Gastroesophageal sphincter (tissue), 3 donors: Measurements from ENCODE around the gene PCIF1.

Source experiments
- EP300 ChIP-seq: sonication (generic); formaldehyde crosslinking; IDR thresholded peaks from one replicate; pipeline ENCODE4 v1.6.1; 2017; ENCODE audit warnings: antibody characterized with exemption, mild to moderate bottlenecking
- POLR2A ChIP-seq, 2 donors: fragments of 450-650 bp; IDR thresholded peaks; one replicate each; pipeline ENCODE4 v1.6.1; 2017; ENCODE audit warnings: antibody characterized with exemption in 2 of 2, mild to moderate bottlenecking in 2 of 2, moderate library complexity in 1 of 2
- POLR2AphosphoS5 ChIP-seq: sonication (generic); formaldehyde crosslinking; IDR thresholded peaks from one replicate; pipeline ENCODE4 v1.6.1; 2017; ENCODE audit warnings: antibody characterized with exemption
- TF ChIP-seq, protein P1 (sequence below), 4 experiments: fragments of 200-600 bp in 2 of 4; fragments of 450-650 bp in 2 of 4; sonication (generic) in 1 of 4; IDR thresholded peaks; one replicate each; pipeline ENCODE4 v1.5.1; 2017 to 2019; ENCODE audit warnings: antibody characterized with exemption in 4 of 4, mild to moderate bottlenecking in 2 of 4, moderate library complexity in 2 of 4

GRCh38 chr20:45968081-45968671 lies 33.7 kb downstream of the PCIF1 start:
- TF ChIP-seq, protein P1, sequence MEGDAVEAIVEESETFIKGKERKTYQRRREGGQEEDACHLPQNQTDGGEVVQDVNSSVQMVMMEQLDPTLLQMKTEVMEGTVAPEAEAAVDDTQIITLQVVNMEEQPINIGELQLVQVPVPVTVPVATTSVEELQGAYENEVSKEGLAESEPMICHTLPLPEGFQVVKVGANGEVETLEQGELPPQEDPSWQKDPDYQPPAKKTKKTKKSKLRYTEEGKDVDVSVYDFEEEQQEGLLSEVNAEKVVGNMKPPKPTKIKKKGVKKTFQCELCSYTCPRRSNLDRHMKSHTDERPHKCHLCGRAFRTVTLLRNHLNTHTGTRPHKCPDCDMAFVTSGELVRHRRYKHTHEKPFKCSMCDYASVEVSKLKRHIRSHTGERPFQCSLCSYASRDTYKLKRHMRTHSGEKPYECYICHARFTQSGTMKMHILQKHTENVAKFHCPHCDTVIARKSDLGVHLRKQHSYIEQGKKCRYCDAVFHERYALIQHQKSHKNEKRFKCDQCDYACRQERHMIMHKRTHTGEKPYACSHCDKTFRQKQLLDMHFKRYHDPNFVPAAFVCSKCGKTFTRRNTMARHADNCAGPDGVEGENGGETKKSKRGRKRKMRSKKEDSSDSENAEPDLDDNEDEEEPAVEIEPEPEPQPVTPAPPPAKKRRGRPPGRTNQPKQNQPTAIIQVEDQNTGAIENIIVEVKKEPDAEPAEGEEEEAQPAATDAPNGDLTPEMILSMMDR (IDR thresholded peaks at IDR 0.05), result no peak
- no peak for TF ChIP-seq POLR2A (IDR thresholded peaks at IDR 0.05)
- no peak for TF ChIP-seq EP300
- no peak for TF ChIP-seq POLR2AphosphoS5
